HG03175 (cell line): ENCODE data around the gene SIN3A.
"Not testable (repeated sequence)": the region's sequence is repeated elsewhere in the genome, so short reads cannot be mapped to it uniquely, and the experiment has no call there.

Source experiments
- ATAC-seq: cut with Tn5 transposase; IDR thresholded peaks from one replicate; pipeline ENCODE4 v1.9.1; 2021; ENCODE audit warnings: mild to moderate bottlenecking, moderate library complexity; ENCODE audit not compliant: unreplicated experiment

Gene SIN3A

DNA sequence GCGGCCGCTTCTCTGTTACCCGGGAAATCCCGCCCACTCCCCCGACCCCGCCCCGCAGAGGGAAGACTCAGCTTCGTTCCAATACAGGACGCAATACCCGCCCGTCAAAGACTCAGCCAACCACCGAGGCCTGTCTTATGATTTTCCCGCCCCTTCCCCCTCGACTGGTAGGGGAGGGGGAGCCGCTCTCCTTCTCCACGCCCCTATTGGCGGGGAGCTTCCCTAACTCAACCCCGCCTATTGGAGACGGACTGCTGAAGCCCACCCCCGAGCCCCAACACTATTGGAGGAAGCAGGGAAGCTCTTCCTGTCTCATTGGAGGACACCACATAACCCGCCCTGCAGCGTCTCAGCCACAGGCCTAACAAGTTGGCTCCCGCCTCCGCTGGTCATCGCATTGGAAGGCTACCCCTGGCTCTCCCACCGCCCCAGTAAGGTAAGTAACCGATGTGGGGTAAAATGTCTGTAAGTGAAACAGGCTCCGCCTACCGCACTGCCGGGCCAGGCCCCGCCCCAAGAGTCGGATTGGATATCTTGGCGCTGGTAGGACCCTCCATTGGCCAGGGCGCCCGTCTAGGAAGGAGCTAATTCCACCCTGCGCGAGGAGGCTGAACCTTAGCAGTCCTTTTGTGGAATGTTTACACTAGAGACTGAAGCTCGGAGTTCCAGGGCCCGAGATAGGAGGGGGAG, at the start of gene SIN3A:
Gene SIN3A (minus strand): TSS at position 17 of the 690 bp plus-strand sequence. CDS start 21,315 bp downstream, outside the sequence.
- peak; percentile 38 for ATAC-seq

DNA sequence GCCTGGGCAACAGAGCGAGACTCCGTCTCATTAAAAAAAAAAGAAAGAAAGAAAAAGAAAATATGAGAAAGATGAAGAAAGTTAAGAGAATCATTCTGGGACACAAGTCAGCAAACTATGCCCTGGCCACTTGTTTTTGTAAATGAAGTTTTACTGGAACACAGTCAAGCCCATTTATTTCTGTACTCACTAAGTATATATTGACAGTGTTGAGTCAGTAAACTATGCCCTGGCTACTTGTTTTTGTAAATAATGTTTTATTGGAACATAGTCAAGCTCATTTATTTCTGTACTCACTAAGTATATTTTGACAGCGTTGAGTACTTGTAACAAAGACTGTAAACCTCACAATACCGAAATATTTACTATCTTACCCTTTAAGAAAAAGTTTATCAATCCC, 42.2 kb upstream of the SIN3A start:
- ATAC-seq, result no peak

DNA sequence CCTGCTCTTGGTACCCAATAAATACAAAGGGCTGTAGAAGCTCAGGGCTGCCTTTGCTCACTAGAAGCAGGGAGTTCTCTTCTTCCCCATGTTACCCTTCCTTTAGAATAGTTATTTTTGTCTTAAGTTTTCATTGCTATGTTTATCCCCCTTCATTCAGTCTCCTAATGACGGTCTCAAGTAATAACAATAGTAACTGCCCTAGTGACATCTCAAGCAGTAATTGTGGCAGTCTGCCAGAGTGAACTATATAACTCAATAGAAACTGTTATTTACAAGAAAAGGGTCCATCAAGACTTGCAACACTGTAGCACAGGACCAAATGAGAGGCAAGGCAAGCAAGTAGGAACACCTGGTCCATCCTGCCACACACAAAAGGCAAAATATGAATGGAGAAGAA, 32.5 kb upstream of the SIN3A start:
- ATAC-seq, result no peak

DNA sequence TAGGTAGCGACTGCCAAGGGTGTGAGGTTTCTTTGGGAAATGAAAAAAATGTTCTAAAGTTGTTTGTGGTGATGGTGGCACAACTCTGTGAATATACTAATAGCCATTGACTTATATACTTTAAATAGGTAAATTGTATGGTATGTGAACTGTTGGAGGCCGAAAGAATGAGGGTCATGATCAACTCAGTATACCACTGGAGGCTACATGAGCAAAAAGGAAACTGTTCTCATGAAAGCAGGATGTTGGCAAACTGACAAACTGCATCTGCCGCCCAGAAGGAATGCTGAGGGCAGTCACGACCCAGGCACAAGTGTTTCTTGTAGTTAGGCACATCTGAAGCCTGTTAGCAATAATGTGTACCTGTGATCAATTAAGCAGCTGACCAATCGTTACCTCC, 32.1 kb upstream of the SIN3A start:
- not testable (repeated sequence) for ATAC-seq

DNA sequence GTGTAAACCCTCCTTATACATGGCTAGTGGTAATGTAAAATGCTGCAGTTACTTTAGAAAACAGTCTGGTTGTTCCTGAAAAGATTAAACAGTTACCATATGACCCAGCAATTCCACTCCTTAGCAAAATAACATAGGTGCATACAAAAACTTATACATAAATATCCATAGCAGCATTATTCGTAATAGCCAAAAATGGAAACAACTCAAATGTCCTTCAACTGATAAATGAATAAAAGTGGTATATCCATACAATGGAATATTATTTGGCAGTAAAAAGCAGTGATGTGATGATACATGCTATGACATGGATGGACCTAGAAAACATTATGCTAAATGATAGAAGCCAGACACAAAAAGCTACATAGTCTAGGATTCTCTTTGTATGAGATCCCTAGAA, 31.6 kb upstream of the SIN3A start:
- no peak for ATAC-seq

DNA sequence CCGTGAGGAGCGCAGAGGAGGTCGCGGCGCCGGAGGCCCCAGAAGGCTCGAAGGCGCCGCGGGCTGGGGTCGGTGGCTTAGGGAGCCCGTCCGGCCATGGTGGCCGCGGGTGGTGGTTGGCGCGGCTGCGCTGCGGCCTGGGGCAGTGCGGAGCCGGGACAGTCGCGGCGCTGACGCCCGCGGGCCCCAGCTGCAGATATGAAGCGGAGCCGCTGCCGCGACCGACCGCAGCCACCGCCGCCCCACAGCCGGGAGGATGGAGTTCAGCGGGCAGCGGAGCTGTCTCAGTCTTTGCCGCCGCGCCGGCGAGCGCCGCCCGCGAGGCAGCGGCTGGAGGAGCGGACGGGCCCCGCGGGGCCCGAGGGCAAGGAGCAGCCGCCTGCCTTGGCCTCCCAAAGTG, 29.0 kb upstream of the SIN3A start:
- ATAC-seq, result not testable (repeated sequence)

DNA sequence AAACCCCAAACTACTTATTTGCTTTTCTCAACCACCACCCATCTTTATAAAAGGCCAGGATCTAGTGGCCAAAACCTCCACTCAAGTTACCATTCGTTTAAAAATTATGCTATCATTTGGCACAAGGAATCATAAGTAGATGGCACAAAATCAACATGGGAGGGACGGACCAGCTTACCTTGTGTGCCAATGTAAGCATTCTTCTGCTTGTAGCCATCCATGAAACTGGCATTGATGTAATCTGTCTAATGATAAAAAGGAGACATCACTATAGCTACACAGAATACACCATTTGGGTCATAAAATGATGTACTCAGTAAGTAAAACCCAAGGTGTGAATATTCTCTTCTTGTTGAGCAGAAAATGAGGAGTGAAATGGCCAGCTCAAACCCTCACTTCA, 28.2 kb upstream of the SIN3A start:
- ATAC-seq, result no peak

DNA sequence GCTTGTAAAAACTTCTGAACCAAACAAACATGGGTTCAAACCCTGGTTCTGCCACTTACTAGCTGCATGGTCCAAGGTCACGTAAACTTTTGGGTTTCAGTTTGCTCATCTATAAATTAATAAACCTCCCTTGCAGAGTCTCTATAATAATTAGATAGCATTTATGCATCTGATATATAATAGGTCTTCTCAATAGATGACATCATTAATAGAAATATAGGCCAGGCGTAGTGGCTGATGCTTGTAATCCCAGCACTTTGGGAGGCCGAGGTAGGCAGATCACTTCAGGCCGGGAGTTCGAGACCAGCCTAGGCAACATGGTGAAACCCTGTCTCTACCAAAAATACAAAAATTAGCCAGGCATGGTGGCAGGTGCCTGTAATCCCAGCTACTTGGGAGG, 25.6 kb upstream of the SIN3A start:
- ATAC-seq, result not testable (repeated sequence)

DNA sequence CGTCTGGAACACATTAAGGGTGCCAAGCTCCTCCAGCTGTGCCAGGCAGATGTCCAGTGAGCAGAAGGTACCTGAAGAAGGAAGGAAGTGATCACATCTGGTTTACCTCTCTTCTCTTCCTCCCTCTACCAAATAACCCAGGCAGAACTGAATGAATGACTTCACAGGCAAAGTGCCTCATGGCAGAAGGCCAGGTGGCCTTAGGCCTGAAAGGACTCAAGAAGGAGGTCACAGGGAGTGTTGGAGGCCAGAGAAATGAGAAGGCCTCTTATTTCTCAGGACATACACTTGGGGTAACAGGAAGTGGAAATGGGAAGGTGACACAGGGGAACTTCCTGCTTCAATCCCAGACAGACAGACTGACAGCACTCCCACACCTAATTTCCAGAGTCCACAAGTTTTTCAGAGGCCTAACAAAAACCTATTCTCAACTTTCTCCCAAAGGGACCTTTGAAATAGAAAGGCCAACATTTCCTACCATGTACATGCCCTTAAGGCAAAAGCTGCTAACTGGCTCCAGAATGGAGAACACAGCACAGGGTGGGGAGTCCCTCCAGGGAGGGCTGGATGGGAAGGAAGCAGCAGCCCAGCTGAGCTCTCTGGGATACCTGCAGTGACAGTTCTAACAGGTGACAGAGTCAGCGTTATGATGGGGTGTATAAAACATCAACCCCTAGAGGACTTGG, 17.6 kb upstream of the SIN3A start:
- no peak for ATAC-seq

DNA sequence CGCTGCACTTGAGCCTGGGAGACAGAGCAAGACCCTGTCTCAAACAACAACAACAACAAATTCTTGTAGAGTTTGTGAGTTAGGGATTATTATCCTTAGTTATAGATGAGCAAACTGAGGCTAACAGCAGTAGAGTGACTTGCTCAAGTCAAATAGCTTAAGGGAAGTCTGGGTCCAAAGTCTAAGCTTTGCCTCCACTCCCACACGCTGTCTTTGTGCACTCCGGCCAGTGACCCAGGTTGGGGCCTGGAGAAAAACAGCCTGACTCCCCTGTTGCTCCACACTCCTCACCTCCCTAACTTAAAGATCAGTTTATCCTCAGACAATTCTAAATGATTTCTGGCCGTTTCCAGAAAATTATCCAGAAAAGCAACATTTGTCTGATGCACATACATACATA, 9.2 kb upstream of the SIN3A start:
- ATAC-seq, result no peak

DNA sequence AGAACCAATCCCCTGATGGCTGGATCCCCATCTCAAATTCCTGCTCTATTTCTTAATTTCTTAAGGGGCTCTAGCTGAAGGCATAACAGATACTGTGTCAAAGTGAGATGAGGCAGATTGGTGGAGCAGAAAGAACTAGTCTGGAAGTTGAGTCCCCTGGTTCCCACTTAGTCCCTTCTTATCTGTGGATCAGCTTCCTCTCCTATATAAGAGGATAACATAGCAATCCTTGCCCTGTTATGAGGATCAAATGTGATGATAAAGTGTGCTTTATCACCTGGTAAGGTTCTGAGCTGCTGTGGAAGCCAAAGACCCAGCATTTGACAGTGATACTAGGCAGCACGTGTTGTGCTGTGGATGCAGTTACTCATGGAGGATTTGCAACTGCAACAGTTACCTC, 8.1 kb upstream of the SIN3A start:
- ATAC-seq, result no peak

DNA sequence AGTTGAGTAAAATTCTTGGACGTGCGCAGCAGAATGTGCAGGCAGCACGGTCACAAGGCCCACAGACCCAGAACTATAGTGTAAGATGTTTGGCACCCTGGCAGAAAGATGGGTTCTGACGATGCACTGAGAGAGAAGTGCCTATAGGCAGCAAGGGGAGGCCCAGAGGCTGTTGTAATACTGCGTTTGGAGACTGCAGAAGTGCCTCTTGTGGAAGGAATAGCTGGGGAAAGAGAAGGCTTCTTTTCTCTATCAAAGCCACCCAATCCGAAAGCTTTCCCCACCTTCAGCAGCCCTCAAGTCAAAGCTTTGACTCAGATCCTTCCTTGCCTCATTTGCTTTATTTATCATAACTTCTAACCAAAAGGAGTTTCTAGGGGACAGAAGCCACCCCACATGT, 5.2 kb upstream of the SIN3A start:
- no peak for ATAC-seq

DNA sequence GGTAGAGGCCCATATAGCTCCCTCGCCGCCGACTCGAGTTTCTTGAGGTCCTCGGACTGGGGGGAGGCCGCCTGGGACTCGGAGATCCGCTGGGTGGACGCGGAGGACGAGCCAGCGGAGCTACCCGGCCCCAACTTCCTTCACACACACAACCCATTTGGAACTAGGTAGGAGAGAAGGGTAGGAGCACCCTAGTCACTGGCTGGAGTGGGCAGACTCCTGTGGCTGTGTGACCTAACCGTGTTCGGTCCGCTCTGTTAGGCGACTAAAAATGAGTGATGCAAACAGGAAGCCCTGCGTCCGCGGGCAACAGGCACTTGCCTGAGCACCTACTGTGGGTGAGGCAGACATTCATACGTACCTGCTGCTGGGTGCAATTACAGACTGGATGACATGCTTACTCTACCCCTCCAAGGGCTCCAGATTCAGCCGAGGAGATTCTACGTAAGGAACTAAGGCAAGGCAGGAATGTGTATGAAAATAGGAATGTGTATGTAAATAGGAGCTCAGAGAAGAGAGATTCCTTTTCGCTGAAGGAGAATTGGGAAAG, 4.6 kb upstream of the SIN3A start:
- ATAC-seq, result no peak

DNA sequence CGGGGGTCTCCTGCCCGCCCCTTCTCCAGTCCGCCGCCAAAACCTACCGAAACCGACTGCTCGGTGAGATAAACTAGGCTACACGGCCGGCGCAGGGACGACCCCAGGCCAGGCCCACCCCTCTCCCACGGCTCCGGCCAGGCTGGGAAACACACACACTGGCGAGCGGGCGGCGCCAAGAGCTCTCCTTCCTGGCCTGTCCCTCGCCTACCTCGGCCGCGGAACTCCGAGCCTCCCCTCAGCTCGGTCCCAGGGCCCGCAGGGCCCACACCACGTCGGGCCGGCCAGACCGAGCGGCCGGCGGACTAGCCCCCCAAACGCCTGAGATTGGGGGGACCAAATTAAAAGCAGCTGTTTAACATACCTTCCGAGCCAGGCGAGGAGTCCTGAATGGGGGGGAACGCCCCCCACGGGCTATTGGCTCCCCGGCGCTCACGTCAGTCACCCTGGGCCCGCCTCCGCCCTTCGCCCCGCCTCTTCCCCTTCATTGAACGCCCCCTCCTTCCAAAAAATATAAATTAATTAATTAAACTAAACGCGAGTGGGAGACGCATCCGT, 4.0 kb upstream of the SIN3A start:
- no peak for ATAC-seq

DNA sequence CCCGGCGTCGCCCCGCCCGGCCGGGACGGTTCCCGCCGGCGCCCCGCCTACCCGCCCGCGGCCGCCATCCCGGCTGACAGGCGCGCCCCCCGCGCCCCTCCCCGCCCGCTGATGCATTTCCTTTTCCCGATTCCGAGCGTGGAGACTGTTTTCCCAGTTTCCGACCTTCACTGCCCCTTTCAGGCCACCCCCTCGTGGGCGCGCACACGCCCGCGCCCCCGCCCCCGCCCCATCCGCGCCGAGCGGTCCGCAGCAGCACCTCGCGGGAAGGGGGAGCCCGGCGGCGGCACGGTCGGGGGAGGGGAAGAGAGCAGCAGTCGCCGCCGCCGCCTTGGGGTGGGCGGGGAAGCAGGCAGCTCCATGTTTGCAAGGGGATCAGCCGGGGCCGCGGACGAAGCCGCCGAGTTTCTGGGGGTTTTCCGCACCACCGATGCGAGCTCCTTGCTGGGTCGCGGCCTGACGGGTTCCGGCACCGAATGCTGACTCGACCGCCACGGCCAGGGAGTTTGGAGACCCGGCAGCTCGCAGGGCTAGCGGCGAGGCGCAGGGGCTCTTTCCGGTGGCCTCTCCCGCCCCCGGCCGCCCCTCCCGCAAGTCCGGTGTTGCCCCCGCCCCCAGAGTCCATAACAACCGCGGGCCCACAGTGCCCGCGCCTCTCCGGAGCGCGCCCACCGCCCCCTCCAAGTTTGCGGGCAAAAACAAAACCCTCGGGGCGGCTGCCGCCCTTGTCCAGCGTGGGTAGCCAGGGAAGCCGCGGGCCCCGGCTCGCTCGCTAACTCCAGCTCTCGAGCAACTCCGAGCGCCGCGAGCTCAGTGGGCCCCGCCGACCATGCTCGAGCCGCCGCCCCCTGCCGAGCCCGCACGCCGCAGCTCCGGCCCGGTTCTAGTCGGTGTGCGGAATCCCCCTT, 3.2 kb upstream of the SIN3A start:
- ATAC-seq, result no peak

DNA sequence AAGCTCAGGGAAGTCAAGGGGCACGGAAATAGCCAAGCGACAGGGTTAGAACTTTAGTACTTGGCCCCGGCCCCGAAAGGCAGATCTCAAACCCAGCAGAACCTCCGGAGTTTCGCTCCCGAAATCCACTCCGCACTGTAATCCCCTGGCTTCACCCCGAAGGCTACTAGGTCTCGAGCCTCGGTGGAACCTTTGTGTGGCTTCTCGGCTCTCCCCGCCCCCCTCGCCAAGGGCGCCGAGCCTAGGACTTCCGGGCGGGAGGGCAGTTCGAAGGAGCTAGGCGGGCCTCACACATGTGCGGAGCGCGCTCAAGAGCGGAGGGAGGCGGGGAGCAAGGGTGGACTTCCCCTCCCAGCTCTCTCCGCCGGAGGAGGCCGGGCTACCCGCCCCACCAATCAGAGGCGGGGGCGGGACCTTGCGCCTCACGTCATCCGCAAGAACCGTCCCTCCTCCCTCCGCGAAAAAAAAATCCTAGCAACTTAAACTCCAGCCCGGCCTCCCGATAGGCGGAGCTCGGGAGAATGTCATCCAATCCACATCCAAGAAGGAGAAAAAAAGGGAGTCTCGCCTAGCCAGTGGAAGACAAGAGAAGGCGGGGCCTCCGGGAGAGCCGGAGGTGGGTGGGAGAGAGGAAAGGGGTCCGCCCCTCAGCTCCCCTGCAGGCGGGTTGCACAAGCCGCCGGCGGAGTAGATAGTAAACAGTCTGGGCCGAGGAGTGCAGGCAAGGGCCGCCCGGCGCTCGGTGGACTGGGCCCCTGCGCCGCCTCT, 2.4 kb upstream of the SIN3A start:
- peak; percentile 35 for ATAC-seq

DNA sequence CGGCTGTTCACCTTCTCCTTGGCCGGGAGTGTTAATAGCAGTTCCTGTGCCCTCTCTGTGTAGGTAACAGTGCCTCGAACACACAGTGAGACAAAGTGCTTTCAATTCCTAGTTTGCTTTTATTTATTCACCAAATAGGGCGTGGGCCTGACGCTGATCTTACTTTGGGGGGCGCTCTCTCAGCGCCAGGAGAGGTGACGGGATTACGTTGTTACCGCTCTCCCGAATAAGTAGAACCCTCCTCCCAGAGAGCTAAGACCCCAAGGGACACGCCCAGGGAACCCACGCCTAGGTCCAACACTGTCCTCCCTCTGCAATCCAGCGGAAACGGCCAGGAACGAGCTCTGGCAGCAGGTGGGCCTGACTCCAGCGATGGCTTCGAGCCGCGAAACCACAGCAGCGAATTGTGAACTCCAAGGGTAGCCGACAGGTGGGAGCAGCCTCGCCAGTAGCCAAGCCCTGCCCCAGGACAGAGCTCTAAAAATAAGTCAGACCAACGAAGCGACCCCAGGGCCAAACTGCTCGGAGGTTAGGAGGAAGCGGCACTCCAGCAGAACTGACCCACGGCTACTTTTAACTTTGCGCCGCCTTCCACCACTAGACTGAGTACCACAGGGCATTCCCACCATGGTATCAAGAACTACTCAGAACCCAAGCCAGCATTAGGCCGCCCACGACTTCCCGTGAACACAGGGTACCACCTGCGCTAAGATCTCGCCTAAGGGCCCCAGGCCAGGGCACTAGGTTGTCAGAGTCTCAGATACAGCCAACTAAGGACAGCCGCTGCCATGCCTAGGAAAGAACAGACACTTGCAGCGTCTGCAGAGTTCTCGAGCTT, 1.6 kb upstream of the SIN3A start:
- ATAC-seq, result no peak

DNA sequence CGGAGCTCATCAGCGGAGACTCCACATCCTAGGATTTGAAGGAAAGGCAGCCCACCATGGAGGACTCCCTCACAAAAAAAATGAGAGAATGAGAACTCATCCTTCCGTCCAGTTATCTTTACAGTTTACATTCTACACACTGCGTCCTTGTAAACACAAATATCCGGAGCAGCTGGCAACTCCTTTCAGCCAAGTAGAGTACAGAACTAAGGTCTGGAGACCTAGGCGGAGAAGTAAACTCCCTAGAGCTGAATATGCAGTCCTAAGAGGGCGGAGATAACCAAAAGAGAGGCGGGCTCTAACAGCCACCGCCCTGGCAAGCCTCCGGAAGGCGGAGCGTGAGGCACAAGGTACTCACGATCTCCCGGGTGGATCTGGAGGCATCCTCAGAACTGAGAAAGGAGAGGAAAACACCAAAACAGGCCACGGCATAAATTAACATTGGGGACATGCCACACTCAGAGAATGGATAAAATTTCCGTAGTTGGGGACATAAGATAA, 924 bp upstream of the SIN3A start:
- ATAC-seq, result no peak

DNA sequence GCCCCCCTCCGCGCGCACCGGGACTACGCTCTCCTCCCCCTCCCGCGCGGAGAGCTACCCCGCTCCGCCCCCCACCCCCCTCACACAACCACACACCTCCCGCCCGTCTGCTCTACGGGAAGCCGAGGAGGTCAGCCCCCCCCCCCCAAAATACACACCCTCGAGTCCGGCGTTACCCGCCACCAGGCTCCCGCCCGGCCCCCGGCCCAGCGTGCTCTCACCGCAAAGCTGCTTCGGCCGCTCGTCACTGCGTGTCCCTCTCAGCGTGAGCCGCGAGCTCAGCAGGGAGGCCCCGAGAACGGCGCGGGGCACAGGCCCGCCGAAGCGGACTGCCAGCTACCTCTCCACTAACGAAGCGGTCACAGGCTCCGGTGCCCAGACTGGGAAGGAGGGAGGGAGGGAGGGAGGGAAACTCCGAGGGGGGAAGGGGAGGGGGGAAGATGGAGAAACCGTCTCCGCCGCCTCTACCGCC, 252 bp downstream of the SIN3A start:
- no peak for ATAC-seq
